IMR-90 (cell line): ENCODE results near the gene FHAD1. TPM values are rescaled to one million over a fixed set of nuclear protein-coding genes. Genes with fewer than 3 reads are reported as not detected.

ENCODE experiments used
- ATAC-seq: fragments of 200-7000 bp; cut with Tn5 transposase; 2 replicates; pipeline ENCODE4 v1.9.1; 2020; ENCODE audit warnings: low read depth, mild to moderate bottlenecking, moderate library complexity
- BruUV-seq: library from RNA; stranded (reverse); fragments of 400-500 nt; replicated peaks from 2 replicates; lab custom pipeline; 2021; lab: Mats Ljungman, UMichigan
- CTCF ChIA-PET: fragments of 300-600 bp; formaldehyde crosslinking; extraction: SDS; loops from one replicate; lab custom pipeline; 2021; ENCODE audit warnings: antibody characterized with exemption; lab: Yijun Ruan, JAX
- POLR2A ChIA-PET: fragments of 300-600 bp; sonication (Branson Sonifier 250); formaldehyde crosslinking; loops from one replicate; lab custom pipeline; 2022; ENCODE audit warnings: antibody characterized with exemption; ENCODE audit not compliant: unreplicated experiment; lab: Charles Lee
- DNase-seq: peaks from one replicate; pipeline ENCODE4 v3.0.0; 2013
- H2AFZ ChIP-seq: replicated peaks from 2 replicates; pipeline ENCODE3; 2013; ENCODE audit warnings: low read length, mild to moderate bottlenecking; ENCODE audit not compliant: poor library complexity
- H2AK5ac ChIP-seq: 2 replicates; pipeline ENCODE4 v1.6.1; 2013; ENCODE audit warnings: low read depth, low read length, inconsistent platforms
- H2AK9ac ChIP-seq: replicated peaks from 2 replicates; pipeline ENCODE3; 2013; ENCODE audit warnings: mild to moderate bottlenecking, low read depth, low read length, moderate library complexity; ENCODE audit not compliant: poor library complexity
- H2BK120ac ChIP-seq: 2 replicates; pipeline ENCODE4 v1.6.1; 2013; ENCODE audit warnings: low read depth, low read length, inconsistent platforms
- H2BK15ac ChIP-seq: 3 replicates; pipeline ENCODE4 v1.6.1; 2013; ENCODE audit warnings: low read depth, low read length, inconsistent platforms
- H2BK20ac ChIP-seq: 2 replicates; pipeline ENCODE4 v1.6.1; 2013; ENCODE audit warnings: low read depth, mild to moderate bottlenecking, inconsistent platforms, low read length, moderate library complexity
- H2BK5ac ChIP-seq: 2 replicates; pipeline ENCODE4 v1.6.1; 2013; ENCODE audit warnings: mild to moderate bottlenecking, low read depth, low read length, inconsistent platforms; ENCODE audit not compliant: poor library complexity, severe bottlenecking
- H3K14ac ChIP-seq: replicated peaks from 2 replicates; pipeline ENCODE4 v1.6.1; 2013; ENCODE audit warnings: low read depth, low read length, inconsistent platforms
- H3K18ac ChIP-seq: 2 replicates; pipeline ENCODE4 v1.6.1; 2013; ENCODE audit warnings: low read depth, low read length, control low read depth
- H3K23ac ChIP-seq: 2 replicates; pipeline ENCODE4 v1.6.1; 2013; ENCODE audit warnings: low read depth, low read length, inconsistent platforms
- H3K27ac ChIP-seq: 2 replicates; pipeline ENCODE4 v1.5.1; 2013; ENCODE audit warnings: mild to moderate bottlenecking, control low read depth, low read length; ENCODE audit not compliant: insufficient read depth
- H3K27me3 ChIP-seq: 2 replicates; pipeline ENCODE4 v1.6.1; 2013; ENCODE audit warnings: low read length; ENCODE audit not compliant: control insufficient read depth, insufficient read depth
- H3K36me3 ChIP-seq: 2 replicates; pipeline ENCODE4 v1.6.1; 2013; ENCODE audit warnings: low read length, mixed read lengths; ENCODE audit not compliant: control insufficient read depth, insufficient read depth
- H3K4ac ChIP-seq: 2 replicates; pipeline ENCODE4 v1.6.1; 2013; ENCODE audit warnings: low read depth, low read length, inconsistent platforms
- H3K4me1 ChIP-seq: 2 replicates; pipeline ENCODE4 v1.6.1; 2013; ENCODE audit warnings: low read length, mixed read lengths; ENCODE audit not compliant: control insufficient read depth, insufficient read depth
- H3K4me2 ChIP-seq: 2 replicates; pipeline ENCODE4 v1.6.1; 2013; ENCODE audit warnings: low read depth, mild to moderate bottlenecking, control low read depth, low read length, moderate library complexity
- H3K4me3 ChIP-seq: 2 replicates; pipeline ENCODE4 v1.5.1; 2013; ENCODE audit warnings: low read depth, mild to moderate bottlenecking, control low read depth, low read length, moderate library complexity; ENCODE audit not compliant: insufficient read depth
- H3K56ac ChIP-seq: 2 replicates; pipeline ENCODE4 v1.6.1; 2013; ENCODE audit warnings: low read length, inconsistent platforms; ENCODE audit not compliant: insufficient read depth; ENCODE audit errors: extremely low read depth
- H3K79me1 ChIP-seq, 2 experiments: 2 replicates each; pipeline ENCODE4 v1.6.1; 2013; ENCODE audit warnings: low read length in 2 of 2, inconsistent platforms in 1 of 2, low read depth in 1 of 2
- H3K9ac ChIP-seq: 2 replicates; pipeline ENCODE4 v1.6.1; 2013; ENCODE audit warnings: low read depth, low read length, control low read depth
- H3K9me1 ChIP-seq: 2 replicates; pipeline ENCODE4 v1.6.1; 2013; ENCODE audit warnings: low read length, inconsistent platforms; ENCODE audit not compliant: insufficient read depth
- H3K9me3 ChIP-seq: 2 replicates; pipeline ENCODE4 v1.6.1; 2013; ENCODE audit warnings: low read length; ENCODE audit not compliant: control insufficient read depth, insufficient read depth
- H4K20me1 ChIP-seq: 2 replicates; pipeline ENCODE4 v1.6.1; 2013; ENCODE audit warnings: low read length, inconsistent platforms; ENCODE audit not compliant: insufficient read depth
- H4K5ac ChIP-seq: 2 replicates; pipeline ENCODE4 v1.6.1; 2013; ENCODE audit warnings: mild to moderate bottlenecking, low read depth, low read length, control low read depth
- H4K8ac ChIP-seq, 2 experiments: 2 replicates each; pipeline ENCODE4 v1.6.1; 2013; ENCODE audit warnings: low read depth in 2 of 2, low read length in 2 of 2, control low read depth in 1 of 2, inconsistent platforms in 1 of 2
- H4K91ac ChIP-seq: 2 replicates; pipeline ENCODE4 v1.6.1; 2013; ENCODE audit warnings: low read depth, low read length, inconsistent platforms; ENCODE audit not compliant: insufficient read depth
- FOS ChIP-seq: fragments of 150-350 bp; IDR thresholded peaks from 2 replicates; pipeline ENCODE4 v1.6.1; 2016; ENCODE audit warnings: low read depth, low read length
- POLR2A ChIP-seq: IDR thresholded peaks from 2 replicates; pipeline ENCODE4 v1.6.1; 2012; ENCODE audit warnings: mild to moderate bottlenecking, low read depth, low read length
- RAD21 ChIP-seq: IDR thresholded peaks from 2 replicates; pipeline ENCODE4 v1.6.1; 2012; ENCODE audit warnings: low read length, improper control_type of control experiment
- SMC3 ChIP-seq: fragments of 150-350 bp; IDR thresholded peaks from 2 replicates; pipeline ENCODE4 v1.6.1; 2016; ENCODE audit warnings: low read depth, mild to moderate bottlenecking, antibody characterized with exemption, low read length, moderate library complexity
- WGBS, 2 experiments: methylation state at CpG; one replicate each; pipeline versions ENCODE4 v1.1.5 to v1.1.7; 2013; ENCODE audit warnings: missing lambda C conversion rate in 2 of 2; ENCODE audit not compliant: insufficient read length in 1 of 2; ENCODE audit errors: extremely low coverage in 2 of 2; 5-methylcytosine and 5-hydroxymethylcytosine counted together
- dilution Hi-C: fragments of 300-500 bp; cut with HindIII; formaldehyde crosslinking; loops from one replicate; pipeline ENCODE4 v1.14.3; 2018; ENCODE audit warnings: low sequenced_read_pairs; ENCODE audit not compliant: unreplicated experiment
- in situ Hi-C: fragments of 300-500 bp; cut with MboI; formaldehyde crosslinking; loops from 3 replicates; pipeline ENCODE4 v1.14.3; 2019; ENCODE audit warnings: low sequenced_read_pairs, inconsistent platforms, mixed read lengths
- intact Hi-C: fragments of 100-400 bp; cut with micrococcal nuclease; formaldehyde crosslinking; loops from 2 replicates; pipeline ENCODE4 v1.10.0; 2022
- polyA plus RNA-seq, 3 experiments: library from polyadenylated mRNA; depleted of rRNA; stranded (reverse); fragments of >200 nt; gene quantifications; 2 replicates each; pipeline ENCODE4 v1.2.3, GENCODE V29; 2012; ENCODE audit warnings: low replicate concordance in 1 of 3
- total RNA-seq: library from RNA; depleted of rRNA; stranded (reverse); fragments of >200 nt; gene quantifications from 2 replicates; pipeline ENCODE4 v1.2.3, GENCODE V29; 2012
- TF ChIP-seq, protein P1 (sequence below): conservative IDR thresholded peaks from 2 replicates; pipeline ENCODE4 v1.5.1; 2012; ENCODE audit warnings: mild to moderate bottlenecking, low read depth, low read length, improper control_type of control experiment
- TF ChIP-seq, protein P2 (sequence below): fragments of 150-350 bp; IDR thresholded peaks from 2 replicates; pipeline ENCODE4 v1.6.1; 2016; ENCODE audit warnings: low read depth, mild to moderate bottlenecking, low read length, moderate library complexity, borderline replicate concordance

The FHAD1 gene
- total and polyA plus RNA-seq, 2 of the 4 experiments (the other 2 are of a cell fraction), result not detected

DNA sequence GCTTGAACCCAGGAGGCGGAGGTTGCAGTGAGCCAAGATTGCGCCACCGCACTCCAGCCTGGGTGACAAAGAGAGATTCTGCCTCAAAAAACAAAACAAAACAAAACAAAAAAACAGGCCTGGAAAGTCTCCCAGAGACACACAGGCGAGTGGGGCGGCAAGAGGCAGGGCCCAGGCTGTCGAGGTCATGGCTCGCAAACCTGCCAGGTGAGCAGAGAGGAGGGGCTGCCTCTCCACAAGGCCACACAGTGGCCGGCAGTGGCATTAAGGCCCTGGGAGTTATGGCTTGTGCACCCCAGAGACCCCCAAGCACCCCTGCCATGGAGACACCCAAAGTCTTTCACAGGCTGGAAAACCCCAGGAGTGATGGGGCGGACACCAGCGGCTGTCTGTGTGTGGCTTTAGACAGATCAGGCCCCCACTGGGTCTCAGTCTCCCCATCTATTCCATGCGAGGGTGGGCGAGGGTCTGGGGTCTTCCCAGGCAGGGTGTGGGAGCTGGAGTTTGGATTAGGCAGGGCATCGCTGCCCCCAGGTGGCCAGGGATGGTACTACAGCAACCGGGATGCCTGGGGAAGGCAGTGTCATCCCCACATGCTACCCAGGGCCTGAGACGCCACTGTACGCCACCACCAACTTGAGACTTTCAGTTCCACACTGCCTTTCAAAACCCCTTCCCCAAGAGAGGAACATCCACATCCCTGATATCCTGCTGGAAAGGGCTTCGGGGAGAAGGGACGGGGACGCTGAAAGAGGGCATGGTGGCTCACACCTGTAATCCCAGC is 184.0 kb downstream of the FHAD1 start:
- Histone ChIP-seq H3K56ac (no peak overlapping the region), H4K5ac (no peak overlapping the region), H3K36me3 (peaks cover 6% of the 10 kb centered on the region), H3K27ac (no peak overlapping the region), H3K79me1 (peaks cover 0 to 10% of the 10 kb centered on the region in 2 experiments; a peak in 1 of 4 replicates), H2AFZ (peak overlapping the region; percentile 73), H3K18ac (no peak overlapping the region), H3K9ac (no peak overlapping the region), H2BK20ac (peak overlapping the region; percentile 69; the same call in 1 of the 2 replicates), H3K14ac (no peak overlapping the region), H3K4me3 (no peak overlapping the region), H3K23ac (no peak overlapping the region), H4K20me1 (peaks cover 7% of the 10 kb centered on the region), H2BK15ac (peak overlapping the region; percentile 80; the same call in 2 of the 3 replicates), H2BK120ac (no peak overlapping the region), H2AK9ac (peak overlapping the region; percentile 86), H2AK5ac (peak overlapping the region; percentile 99), H3K9me1 (peaks cover 15% of the 10 kb centered on the region), H4K91ac (no peak overlapping the region), H3K4me1 (peaks cover 29% of the 10 kb centered on the region), H2BK5ac (no peak overlapping the region), H3K27me3 (no peaks in the 10 kb centered on the region), H4K8ac (no peak overlapping the region), H3K4me2 (no peak overlapping the region), H3K4ac (peak overlapping the region; percentile 67; the same call in 1 of the 2 replicates), H3K9me3 (no peaks in the 10 kb centered on the region)
- peak; percentile 75 for ATAC-seq
- peak; percentile 36 for DNase-seq
- TF ChIP-seq FOS (no peak), POLR2A (0 out of 2 replicates have a peak, but pooled peaks have one; percentile 35), RAD21 (peak; percentile 92), SMC3 (peak; percentile 71)
- TF ChIP-seq, protein P1, sequence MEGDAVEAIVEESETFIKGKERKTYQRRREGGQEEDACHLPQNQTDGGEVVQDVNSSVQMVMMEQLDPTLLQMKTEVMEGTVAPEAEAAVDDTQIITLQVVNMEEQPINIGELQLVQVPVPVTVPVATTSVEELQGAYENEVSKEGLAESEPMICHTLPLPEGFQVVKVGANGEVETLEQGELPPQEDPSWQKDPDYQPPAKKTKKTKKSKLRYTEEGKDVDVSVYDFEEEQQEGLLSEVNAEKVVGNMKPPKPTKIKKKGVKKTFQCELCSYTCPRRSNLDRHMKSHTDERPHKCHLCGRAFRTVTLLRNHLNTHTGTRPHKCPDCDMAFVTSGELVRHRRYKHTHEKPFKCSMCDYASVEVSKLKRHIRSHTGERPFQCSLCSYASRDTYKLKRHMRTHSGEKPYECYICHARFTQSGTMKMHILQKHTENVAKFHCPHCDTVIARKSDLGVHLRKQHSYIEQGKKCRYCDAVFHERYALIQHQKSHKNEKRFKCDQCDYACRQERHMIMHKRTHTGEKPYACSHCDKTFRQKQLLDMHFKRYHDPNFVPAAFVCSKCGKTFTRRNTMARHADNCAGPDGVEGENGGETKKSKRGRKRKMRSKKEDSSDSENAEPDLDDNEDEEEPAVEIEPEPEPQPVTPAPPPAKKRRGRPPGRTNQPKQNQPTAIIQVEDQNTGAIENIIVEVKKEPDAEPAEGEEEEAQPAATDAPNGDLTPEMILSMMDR, result peak; percentile 90
- TF ChIP-seq, protein P2, sequence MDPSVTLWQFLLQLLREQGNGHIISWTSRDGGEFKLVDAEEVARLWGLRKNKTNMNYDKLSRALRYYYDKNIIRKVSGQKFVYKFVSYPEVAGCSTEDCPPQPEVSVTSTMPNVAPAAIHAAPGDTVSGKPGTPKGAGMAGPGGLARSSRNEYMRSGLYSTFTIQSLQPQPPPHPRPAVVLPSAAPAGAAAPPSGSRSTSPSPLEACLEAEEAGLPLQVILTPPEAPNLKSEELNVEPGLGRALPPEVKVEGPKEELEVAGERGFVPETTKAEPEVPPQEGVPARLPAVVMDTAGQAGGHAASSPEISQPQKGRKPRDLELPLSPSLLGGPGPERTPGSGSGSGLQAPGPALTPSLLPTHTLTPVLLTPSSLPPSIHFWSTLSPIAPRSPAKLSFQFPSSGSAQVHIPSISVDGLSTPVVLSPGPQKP, result no peak
- CTCF ChIA-PET, result interaction anchor here (0.6 to 2.2 kb wide), 4 partner anchors 10 to 113 kb away, joined by 3 to 25 read pairs (median 4); no protein-coding TSS in a partner anchor
- BruUV-seq, result no TSS peak
- intact Hi-C loops, result loop anchor here (1.0 to 2.0 kb wide), 3 partner anchors 108 to 278 kb away; partner anchors contain the start of gene TMEM51
- WGBS, 2 experiments, result no CpG with 5 or more reads among the region's 19 CpGs
- POLR2A ChIA-PET, result no interaction called here
- dilution Hi-C loops, result no loop called here
- in situ Hi-C loops, result no loop called here
